GM12878 (cell line): Measurements from ENCODE around the gene MDN1. TPM values are rescaled to one million over a fixed set of nuclear protein-coding genes. Genes with fewer than 3 reads are reported as not detected.

Experiments
- FOS ChIP-seq: IDR thresholded peaks from 3 replicates; pipeline ENCODE4 v1.6.1; 2011; ENCODE audit warnings: borderline replicate concordance; ENCODE audit not compliant: insufficient read length; ENCODE audit errors: extremely low read depth
- MYB ChIP-seq: fragments of 150-350 bp; IDR thresholded peaks from 2 replicates; pipeline ENCODE4 v1.6.1; 2014; ENCODE audit warnings: mild to moderate bottlenecking, low read depth, low read length, borderline replicate concordance
- RAD21 ChIP-seq: IDR thresholded peaks from 2 replicates; pipeline ENCODE4 v1.6.1; 2011; ENCODE audit warnings: mild to moderate bottlenecking, low read depth, low read length, moderate library complexity; ENCODE audit not compliant: insufficient read depth
- SMC3 ChIP-seq: IDR thresholded peaks from 2 replicates; pipeline ENCODE4 v1.6.1; 2011; ENCODE audit warnings: low read length, improper control_type of control experiment, borderline replicate concordance
- ZBTB40 ChIP-seq: fragments of 450-650 bp; IDR thresholded peaks from 2 replicates; pipeline ENCODE4 v1.6.1; 2016; ENCODE audit warnings: mild to moderate bottlenecking, moderate library complexity, borderline replicate concordance
- polyA plus RNA-seq, 11 experiments: library from polyadenylated mRNA; depleted of rRNA in 4 of 11; unstranded in 6 of 11; stranded (reverse) in 5 of 11; fragments of >200 nt; fragmentation: Nextera tagmentation in 4 of 11; fragmentation: Illumina TruSeq in 1 of 11; extraction: Ambion mirVana in 4 of 11; extraction: Trizol in 1 of 11; gene quantifications; 1 replicate in 1 of 11; 2 replicates in 10 of 11; pipeline versions ENCODE4 v1.2.1 to v1.2.3, GENCODE V29; 2011 to 2016; ENCODE audit warnings: inconsistent platforms in 2 of 11, missing spikeins in 2 of 11, low read depth in 1 of 11
- total RNA-seq, 4 experiments: library from RNA; depleted of rRNA in 3 of 4; stranded (reverse); fragments of >200 nt in 3 of 4; fragmentation: Illumina TruSeq in 1 of 4; extraction: Trizol in 1 of 4; gene quantifications; 2 replicates each; pipeline versions ENCODE4 v1.2.1 to v1.2.3, GENCODE V29; 2013 to 2021
- TF ChIP-seq, protein P1 (sequence below): IDR thresholded peaks from 2 replicates; pipeline ENCODE4 v1.6.1; 2012; ENCODE audit warnings: mild to moderate bottlenecking, low read depth, low read length

The MDN1 gene
- total and polyA plus RNA-seq, 10 of the 15 experiments (the other 5 are each of a cell fraction or from before 2014, with no cell fraction given), result 14.3 to 50.1 (median 22.1) TPM

DNA sequence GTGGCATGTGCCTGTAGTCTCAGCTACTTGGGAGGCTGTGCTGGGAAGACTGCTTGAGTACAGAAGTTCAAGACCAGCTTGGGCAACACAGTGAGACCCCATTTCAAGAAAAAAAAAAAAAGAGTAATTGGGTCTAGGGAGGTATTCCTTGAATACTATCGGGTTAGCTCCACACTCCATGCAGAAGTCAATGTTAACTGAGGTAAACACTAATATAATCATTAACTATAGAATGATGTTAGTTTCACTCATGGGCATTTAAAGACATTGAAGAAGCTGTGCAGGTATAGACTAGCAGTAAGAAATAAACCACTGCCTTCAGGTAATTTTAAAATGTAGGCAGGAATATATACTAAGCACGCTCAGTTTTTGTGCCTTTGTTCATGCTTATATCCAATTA lies 32.6 kb downstream of the MDN1 start (continued):
- no peak for TF ChIP-seq ZBTB40
- no peak for TF ChIP-seq FOS
- no peak for TF ChIP-seq RAD21
- TF ChIP-seq MYB, result no peak
- no peak for TF ChIP-seq SMC3
- TF ChIP-seq, protein P1, sequence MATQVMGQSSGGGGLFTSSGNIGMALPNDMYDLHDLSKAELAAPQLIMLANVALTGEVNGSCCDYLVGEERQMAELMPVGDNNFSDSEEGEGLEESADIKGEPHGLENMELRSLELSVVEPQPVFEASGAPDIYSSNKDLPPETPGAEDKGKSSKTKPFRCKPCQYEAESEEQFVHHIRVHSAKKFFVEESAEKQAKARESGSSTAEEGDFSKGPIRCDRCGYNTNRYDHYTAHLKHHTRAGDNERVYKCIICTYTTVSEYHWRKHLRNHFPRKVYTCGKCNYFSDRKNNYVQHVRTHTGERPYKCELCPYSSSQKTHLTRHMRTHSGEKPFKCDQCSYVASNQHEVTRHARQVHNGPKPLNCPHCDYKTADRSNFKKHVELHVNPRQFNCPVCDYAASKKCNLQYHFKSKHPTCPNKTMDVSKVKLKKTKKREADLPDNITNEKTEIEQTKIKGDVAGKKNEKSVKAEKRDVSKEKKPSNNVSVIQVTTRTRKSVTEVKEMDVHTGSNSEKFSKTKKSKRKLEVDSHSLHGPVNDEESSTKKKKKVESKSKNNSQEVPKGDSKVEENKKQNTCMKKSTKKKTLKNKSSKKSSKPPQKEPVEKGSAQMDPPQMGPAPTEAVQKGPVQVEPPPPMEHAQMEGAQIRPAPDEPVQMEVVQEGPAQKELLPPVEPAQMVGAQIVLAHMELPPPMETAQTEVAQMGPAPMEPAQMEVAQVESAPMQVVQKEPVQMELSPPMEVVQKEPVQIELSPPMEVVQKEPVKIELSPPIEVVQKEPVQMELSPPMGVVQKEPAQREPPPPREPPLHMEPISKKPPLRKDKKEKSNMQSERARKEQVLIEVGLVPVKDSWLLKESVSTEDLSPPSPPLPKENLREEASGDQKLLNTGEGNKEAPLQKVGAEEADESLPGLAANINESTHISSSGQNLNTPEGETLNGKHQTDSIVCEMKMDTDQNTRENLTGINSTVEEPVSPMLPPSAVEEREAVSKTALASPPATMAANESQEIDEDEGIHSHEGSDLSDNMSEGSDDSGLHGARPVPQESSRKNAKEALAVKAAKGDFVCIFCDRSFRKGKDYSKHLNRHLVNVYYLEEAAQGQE, result no peak
